ENCODE measurements around the gene MAP3K12. TPM values are rescaled to one million over a fixed set of nuclear protein-coding genes. Genes with fewer than 3 reads are reported as not detected.

MAP3K12 gene
- total and polyA plus RNA-seq, 2 of the 13 experiments (the other 11 are each of a cell fraction or from before 2014, with no cell fraction given): 0.20 to 1.1 TPM

- peak; percentile 91 for TF ChIP-seq HOXA5 (CRISPR knock-in tag; IDR thresholded peaks at IDR 0.05)
- no peak for TF ChIP-seq ZHX1 (CRISPR knock-in tag; IDR thresholded peaks at IDR 0.05; ENCODE audit: low read depth)
- TF ChIP-seq PREB (CRISPR knock-in tag; IDR thresholded peaks at IDR 0.05): no peak
- 0 out of 2 replicates have a peak, but pooled peaks have one; percentile 28 for TF ChIP-seq ZNF318 (CRISPR knock-in tag; IDR thresholded peaks at IDR 0.05)
- no peak; the same call in 2 of the 3 replicates for TF ChIP-seq MXI1 (IDR thresholded peaks at IDR 0.05; ENCODE audit: borderline replicate concordance, low read depth, low read length)
- TF ChIP-seq CEBPB (IDR thresholded peaks at IDR 0.05; ENCODE audit: borderline replicate concordance, low read depth, low read length): peak; percentile 63
- no peak for TF ChIP-seq LRRFIP1 (CRISPR knock-in tag; conservative IDR thresholded peaks at IDR 0.05)
- TF ChIP-seq SKI (IDR thresholded peaks at IDR 0.05; ENCODE audit: partially characterized antibody): no peak
- no peak for TF ChIP-seq ZMYM3 (CRISPR knock-in tag; IDR thresholded peaks at IDR 0.05)
- no peak for TF ChIP-seq HOXA7 (CRISPR knock-in tag; IDR thresholded peaks at IDR 0.05)
- TF ChIP-seq PCBP1 (IDR thresholded peaks at IDR 0.05; ENCODE audit: borderline replicate concordance, low read depth, low read length): no peak
- no peak for TF ChIP-seq KLF11 (CRISPR knock-in tag; IDR thresholded peaks at IDR 0.05)
These were observed 58.0 kb downstream of the MAP3K12 start, which contains the start of gene PRR13 (continued) for GRCh38 chr12:53441040-53441833.

Measured in HepG2 (cell line).